ENCODE measurements around the gene GAS2L2. TPM values are rescaled to one million over a fixed set of nuclear protein-coding genes. Genes with fewer than 3 reads are reported as not detected.
"Not testable (repeated sequence)": the region's sequence is repeated elsewhere in the genome, so short reads cannot be mapped to it uniquely, and the experiment has no call there.

GAS2L2 gene
- total and polyA plus RNA-seq, 7 donors = 0.06 TPM; not detected in 6

DNA sequence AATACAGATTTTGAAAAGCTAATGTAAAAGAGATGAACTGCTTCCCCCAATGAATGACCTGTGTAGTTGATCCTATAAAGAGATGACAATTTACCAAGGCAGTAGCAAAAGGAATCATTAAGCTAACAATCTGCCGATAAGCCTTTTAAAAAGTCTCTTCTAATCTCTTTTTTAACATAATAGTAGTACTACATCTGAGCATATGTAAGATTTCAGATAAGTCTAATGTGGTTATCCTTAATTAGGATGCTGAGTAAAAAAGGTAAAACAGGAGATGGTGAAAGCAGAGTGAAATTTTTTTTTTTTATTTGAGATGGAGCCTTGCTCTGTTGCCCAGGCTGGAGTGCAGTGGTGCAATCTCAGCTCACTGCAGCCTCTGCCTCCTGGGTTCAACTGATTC, 47.8 kb downstream of the GAS2L2 start:
- H3K9me3 ChIP-seq = no peaks in the 10 kb centered on the region
- no peaks in the 10 kb centered on the region for H3K27me3 ChIP-seq
- no peak for DNase-seq
- H3K27ac ChIP-seq = no peak overlapping the region
- TF ChIP-seq EP300 (IDR thresholded peaks at IDR 0.05) = no peak
- TF ChIP-seq POLR2A (IDR thresholded peaks at IDR 0.05) = no peak
- no peak for TF ChIP-seq CTCF (IDR thresholded peaks at IDR 0.05)
- no peak for TF ChIP-seq POLR2AphosphoS5 (IDR thresholded peaks at IDR 0.05)
- 93 to 98% methylated on average over 1 of the region's 1 CpG for WGBS, 2 donors
- peaks cover 0 to 6% (median 0%) of the 10 kb centered on the region in 4 donors for H3K4me1 ChIP-seq
- intact Hi-C loops (cut with DNase I) = no loop called here
- H3K36me3 ChIP-seq = peaks cover 0 to 14% (median 7%) of the 10 kb centered on the region in 4 donors
- no peak overlapping the region for H3K4me3 ChIP-seq

DNA sequence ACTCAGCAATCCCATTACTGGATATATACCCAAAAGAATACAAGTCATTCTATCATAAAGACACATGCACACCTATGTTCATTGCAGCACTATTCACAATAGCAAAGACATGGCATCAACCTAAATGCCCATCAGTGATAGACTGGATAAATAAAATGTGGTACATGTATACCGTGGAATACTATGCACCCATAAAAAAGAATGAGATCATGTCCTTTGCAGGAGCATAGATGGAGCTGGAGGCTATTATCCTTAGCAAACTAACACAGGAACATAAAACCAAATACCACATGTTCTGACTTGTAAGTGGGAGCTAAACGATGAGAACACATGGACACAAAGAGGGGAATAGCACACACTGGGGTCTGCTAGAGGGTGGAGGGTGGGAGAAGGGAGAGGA, 49.7 kb downstream of the GAS2L2 start:
- H3K36me3 ChIP-seq; H3K27ac ChIP-seq; intact Hi-C loops (cut with DNase I); DNase-seq; H3K27me3 ChIP-seq; H3K9me3 ChIP-seq; H3K4me1 ChIP-seq; H3K4me3 ChIP-seq: not testable (repeated sequence)
- 99% methylated on average over 2 of the region's 2 CpGs for WGBS, 2 donors

- Histone ChIP-seq H3K4me1 (peaks cover 0 to 9% (median 0%) of the 10 kb centered on the region in 4 donors), H3K4me3 (no peak overlapping the region), H3K9me3 (no peaks in the 10 kb centered on the region), H3K36me3 (peaks cover 0 to 6% (median 0%) of the 10 kb centered on the region in 4 donors), H3K27me3 (no peaks in the 10 kb centered on the region), H3K27ac (no peak overlapping the region)
- DNase-seq = no peak
- no peak for TF ChIP-seq POLR2AphosphoS5 (IDR thresholded peaks at IDR 0.05)
- no peak for TF ChIP-seq EP300 (IDR thresholded peaks at IDR 0.05)
- no peak for TF ChIP-seq POLR2A (IDR thresholded peaks at IDR 0.05)
- no peak for TF ChIP-seq CTCF (IDR thresholded peaks at IDR 0.05)
- 90 to 98% methylated on average over 5 of the region's 5 CpGs for WGBS, 2 donors
- intact Hi-C loops (cut with DNase I) = no loop called here
Measured at GRCh38 chr17:35701491-35701890, 51.5 kb downstream of the GAS2L2 start.

DNA sequence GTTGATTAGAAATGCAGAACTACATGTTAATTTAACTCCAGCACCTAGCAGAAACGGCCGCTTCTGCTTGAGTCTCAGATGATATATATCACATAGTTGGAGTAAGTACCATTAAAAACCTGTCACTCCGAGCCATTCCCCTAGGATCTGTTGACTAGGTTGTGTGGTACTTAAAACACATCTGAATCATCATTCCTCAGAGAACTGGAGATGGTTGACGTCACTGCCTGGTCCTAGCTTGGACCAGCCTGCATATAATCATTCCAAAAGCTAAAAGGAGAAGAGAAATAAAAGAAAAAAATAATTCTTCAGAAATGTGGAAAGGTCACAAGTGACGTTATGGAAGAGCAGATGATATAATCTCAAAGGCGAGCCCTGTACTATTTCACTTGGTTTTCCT, 52.9 kb downstream of the GAS2L2 start:
- WGBS, 2 donors = 85 to 87% methylated on average over 6 of the region's 6 CpGs

GRCh38 chr17:35698800-35699199, 54.2 kb downstream of the GAS2L2 start:
- Histone ChIP-seq H3K4me1 (peaks cover 0 to 9% (median 0%) of the 10 kb centered on the region in 4 donors), H3K9me3 (no peaks in the 10 kb centered on the region), H3K36me3 (peaks cover 5 to 31% (median 13%) of the 10 kb centered on the region in 4 donors), H3K27ac (no peak overlapping the region), H3K4me3 (no peak overlapping the region), H3K27me3 (no peaks in the 10 kb centered on the region)
- TF ChIP-seq POLR2AphosphoS5 (IDR thresholded peaks at IDR 0.05) = no peak
- no peak for DNase-seq
- 92 to 95% methylated on average over 2 of the region's 2 CpGs for WGBS, 2 donors
- intact Hi-C loops (cut with DNase I) = no loop called here

More for the DNA sequence above, 52.9 kb downstream of the GAS2L2 start:
- Histone ChIP-seq H3K4me1 (peaks cover 0 to 9% (median 0%) of the 10 kb centered on the region in 4 donors), H3K27ac (no peak overlapping the region), H3K9me3 (no peaks in the 10 kb centered on the region), H3K27me3 (no peaks in the 10 kb centered on the region), H3K36me3 (peaks cover 0 to 19% (median 5%) of the 10 kb centered on the region in 4 donors), H3K4me3 (no peak overlapping the region)
- intact Hi-C loops (cut with DNase I) = no loop called here
- no peak for DNase-seq
- TF ChIP-seq CTCF (IDR thresholded peaks at IDR 0.05) (no peak), POLR2A (IDR thresholded peaks at IDR 0.05) (no peak)

DNA sequence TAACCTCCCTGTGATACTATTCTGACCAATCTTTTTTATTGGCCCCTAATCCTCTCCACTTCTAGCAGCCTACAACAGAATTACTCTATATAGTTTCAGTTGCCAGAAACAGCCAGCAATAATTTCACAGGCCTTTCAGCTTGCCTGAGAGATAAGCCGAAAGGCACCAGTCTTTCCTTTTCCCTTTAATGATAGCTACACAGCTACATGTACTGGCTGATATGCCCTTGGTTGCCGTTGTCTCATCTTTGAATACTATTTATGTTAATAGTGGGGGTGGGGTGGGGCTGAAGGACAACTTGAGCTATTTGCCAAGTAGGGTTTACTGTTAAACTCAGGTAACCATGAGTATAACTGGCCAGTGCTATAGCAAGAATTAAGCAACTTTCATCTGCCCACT, 57.4 kb downstream of the GAS2L2 start:
- H3K27ac ChIP-seq = no peak overlapping the region
- peaks cover 5 to 43% (median 17%) of the 10 kb centered on the region in 4 donors for H3K36me3 ChIP-seq
- no peak for DNase-seq
- H3K27me3 ChIP-seq = no peaks in the 10 kb centered on the region
- H3K4me1 ChIP-seq = peaks cover 0 to 7% (median 0%) of the 10 kb centered on the region in 4 donors
- WGBS, 2 donors = 26 to 75% methylated on average over 2 of the region's 2 CpGs
- no peak for TF ChIP-seq POLR2AphosphoS5 (IDR thresholded peaks at IDR 0.05)
- TF ChIP-seq EP300 (IDR thresholded peaks at IDR 0.05) = no peak
- TF ChIP-seq POLR2A (IDR thresholded peaks at IDR 0.05) = no peak
- no peak for TF ChIP-seq CTCF (IDR thresholded peaks at IDR 0.05)
- intact Hi-C loops (cut with DNase I) = no loop called here
- H3K9me3 ChIP-seq = no peaks in the 10 kb centered on the region
- no peak overlapping the region for H3K4me3 ChIP-seq

Measured in sigmoid colon (tissue), 7 donors.